ENCODE results near the gene ELMO3.

The ELMO3 gene

GRCh38 chr16:67242138-67242730 is 43.3 kb downstream of the ELMO3 start:
- no peak for DNase-seq (ENCODE audit: low read depth)

DNA sequence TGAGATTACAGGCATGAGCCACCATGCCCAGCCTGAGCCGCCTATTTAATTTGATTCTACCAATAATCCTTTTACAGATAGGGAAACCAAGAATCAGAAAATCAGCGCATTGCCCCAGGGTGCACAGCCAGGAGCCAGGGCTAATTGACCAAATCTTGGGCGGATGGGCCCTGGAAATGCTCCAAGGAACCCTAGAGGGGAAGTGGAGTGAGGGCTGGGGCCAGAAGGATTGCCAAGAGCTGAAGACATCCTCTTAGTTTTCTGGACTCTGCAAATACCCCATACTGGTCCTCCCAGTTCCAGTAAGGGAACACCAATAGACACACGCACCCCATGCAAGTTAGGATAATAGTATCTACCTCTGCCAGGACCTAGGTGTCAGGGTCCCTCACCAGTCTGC is 44.5 kb downstream of the ELMO3 start:
- DNase-seq (ENCODE audit: low read depth), result no peak

- DNase-seq (ENCODE audit: low read depth), result peak; percentile 85
These were observed 45.7 kb downstream of the ELMO3 start for GRCh38 chr16:67244387-67245185.

DNA sequence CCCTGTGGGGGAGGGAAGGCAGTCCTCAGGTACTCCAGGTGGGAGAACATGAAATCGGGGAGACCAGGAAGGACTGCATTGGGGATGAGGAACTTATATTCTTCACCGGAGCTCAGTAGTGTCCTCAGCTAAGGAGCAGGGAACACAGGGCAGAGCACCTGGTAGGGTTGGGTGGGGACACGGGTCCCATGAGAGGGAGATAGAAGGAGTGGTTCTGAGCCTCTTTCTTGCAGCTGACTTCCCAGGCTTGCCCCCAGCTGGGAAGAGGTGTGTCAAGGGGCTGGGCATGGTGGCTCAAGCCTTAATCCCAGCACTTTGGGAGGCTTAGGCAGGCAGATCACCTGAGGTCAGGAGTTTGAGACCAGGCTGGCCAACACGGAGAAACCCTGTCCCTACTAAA is 46.3 kb downstream of the ELMO3 start:
- DNase-seq (ENCODE audit: low read depth), result no peak

- no peak for DNase-seq (ENCODE audit: low read depth)
These were observed 46.7 kb downstream of the ELMO3 start for GRCh38 chr16:67245674-67246080.

- DNase-seq (ENCODE audit: low read depth), result peak; percentile 38
These were observed 47.3 kb downstream of the ELMO3 start for GRCh38 chr16:67246081-67246755.

DNA sequence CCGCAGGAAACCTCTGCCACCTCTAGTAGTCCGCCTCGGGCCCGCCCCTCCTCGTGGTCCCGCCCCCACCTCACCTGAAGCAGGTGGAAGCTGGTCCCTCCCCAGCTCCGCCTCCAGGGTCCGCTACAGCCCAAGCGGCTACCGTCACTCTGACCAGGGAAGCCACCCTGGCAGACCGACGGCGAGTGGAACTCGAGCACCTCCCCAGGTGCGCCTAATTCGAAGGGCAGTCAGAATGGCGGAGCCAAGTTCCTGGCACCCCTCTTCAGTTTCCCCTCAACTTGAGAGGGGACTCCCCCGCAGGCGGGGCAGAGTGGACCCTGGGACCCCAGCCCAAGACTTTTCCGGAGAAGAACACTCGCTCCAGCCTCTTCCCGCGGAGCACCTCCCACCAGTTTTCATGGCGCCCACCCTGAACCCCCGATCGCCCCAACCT is 47.8 kb downstream of the ELMO3 start:
- DNase-seq (ENCODE audit: low read depth), result no peak

DNA sequence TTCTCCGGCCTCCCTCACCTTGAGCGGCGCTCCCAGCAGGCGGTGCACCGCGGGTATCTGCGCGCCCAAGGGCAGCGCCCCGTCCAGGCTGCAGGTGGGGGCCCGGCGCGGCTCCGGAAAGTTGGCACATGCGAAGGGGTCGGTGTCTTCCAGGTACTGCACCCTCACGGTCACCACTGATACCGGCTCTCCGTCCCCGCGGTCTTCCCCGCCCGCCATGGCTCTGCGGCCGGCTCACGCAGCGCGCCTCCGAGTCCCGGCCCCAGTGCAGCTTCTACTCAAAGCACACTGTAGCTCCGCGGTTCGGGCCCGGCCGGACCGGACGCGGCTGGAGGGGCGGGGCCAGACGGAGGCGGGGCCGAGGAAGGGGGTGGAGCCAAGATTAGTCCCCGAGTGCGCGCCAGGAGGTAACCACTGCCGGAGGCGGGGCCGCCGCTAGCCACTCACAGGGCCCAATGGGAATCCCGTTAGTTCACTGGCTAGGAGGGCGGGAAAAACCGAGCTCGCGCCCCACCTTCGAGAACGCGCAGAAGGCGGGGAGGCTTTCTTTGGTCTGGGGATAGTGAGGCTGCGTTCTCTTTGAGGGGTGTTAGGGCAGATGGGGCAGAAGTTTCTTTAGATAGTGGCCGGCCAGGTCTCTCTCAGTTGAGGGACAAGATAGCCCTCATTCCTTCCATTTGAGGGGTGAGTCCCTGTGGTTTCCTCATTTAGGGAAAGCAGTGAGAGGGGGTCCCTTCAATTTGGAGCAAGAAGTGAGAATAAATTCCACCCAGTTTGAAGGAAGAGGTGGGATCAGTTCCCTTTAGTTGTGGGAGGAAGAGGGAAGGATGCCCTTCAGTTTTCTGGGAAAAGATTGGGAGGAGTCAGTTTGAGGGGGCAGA is 48.5 kb downstream of the ELMO3 start, which contains the start of gene FHOD1:
Gene FHOD1, minus strand, starts transcription at position 290 of the 881 bp plus-strand sequence. Its CDS starts 71 bp downstream, at position 219.
- DNase-seq (ENCODE audit: low read depth), result peak; percentile 91

DNA sequence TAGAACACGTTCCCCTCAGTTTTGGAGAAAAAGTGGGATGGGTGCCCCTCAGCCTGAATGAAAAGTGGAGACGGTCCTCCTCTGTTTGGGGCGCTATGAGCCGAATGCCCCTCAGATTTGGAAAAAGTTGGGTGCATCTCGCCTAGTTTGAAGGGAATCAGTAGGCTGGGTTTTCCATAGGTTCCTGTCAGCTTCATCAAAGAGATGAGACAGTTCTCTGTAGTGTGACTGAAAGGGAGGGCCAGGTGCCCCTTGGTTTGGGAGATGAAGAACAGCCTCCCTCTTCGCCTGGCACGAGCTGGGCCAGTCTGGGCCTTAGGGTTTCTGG is 49.1 kb downstream of the ELMO3 start:
- no peak for DNase-seq (ENCODE audit: low read depth)

- no peak for DNase-seq (ENCODE audit: low read depth)
These were observed 49.7 kb downstream of the ELMO3 start, which contains the start of gene SLC9A5 for GRCh38 chr16:67248401-67249177. Gene SLC9A5 (plus strand): TSS chr16:67248979. CDS start chr16:67249015, 36 bp downstream.

GRCh38 chr16:67249178-67250044 is 50.5 kb downstream of the ELMO3 start:
- no peak for DNase-seq (ENCODE audit: low read depth)

- no peak for DNase-seq (ENCODE audit: low read depth)
These were observed 51.1 kb downstream of the ELMO3 start for GRCh38 chr16:67250045-67250327.

- no peak for DNase-seq (ENCODE audit: low read depth)
These were observed 53.9 kb downstream of the ELMO3 start for GRCh38 chr16:67252609-67253497.

Data from T-helper 22 cell (primary cell).